HK-2 (cell line): ENCODE results near the gene EEF1A2.

Experiments
- DNase-seq: peaks from one replicate; pipeline ENCODE4 v3.0.0-alpha.2; 2018; ENCODE audit not compliant: unreplicated experiment

Gene EEF1A2

GRCh38 chr20:63452341-63452740 lies 46.5 kb downstream of the EEF1A2 start:
- no peak for DNase-seq

DNA sequence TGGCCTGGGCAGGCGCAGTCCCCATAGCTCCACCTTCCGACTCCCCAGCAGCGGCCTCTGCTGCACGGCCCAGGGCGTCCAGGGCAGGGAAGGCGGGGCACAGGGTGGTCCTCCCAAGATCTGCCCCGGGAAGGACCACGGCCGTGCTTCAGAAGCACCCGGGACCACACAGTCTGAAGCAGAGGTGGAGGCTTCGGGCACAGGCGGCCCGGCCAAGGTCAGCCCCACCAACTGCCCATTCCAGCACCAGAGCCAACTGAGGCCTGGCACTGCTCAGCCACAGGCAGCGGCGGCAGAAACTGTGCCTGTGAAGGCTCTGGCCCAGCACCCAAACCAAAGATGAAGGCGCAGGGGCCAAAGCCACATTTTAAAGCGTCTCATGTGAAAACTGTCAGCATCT lies 47.1 kb downstream of the EEF1A2 start:
- DNase-seq, result no peak

- no peak for DNase-seq
Observed at GRCh38 chr20:63449796-63450730, 48.8 kb downstream of the EEF1A2 start.

DNA sequence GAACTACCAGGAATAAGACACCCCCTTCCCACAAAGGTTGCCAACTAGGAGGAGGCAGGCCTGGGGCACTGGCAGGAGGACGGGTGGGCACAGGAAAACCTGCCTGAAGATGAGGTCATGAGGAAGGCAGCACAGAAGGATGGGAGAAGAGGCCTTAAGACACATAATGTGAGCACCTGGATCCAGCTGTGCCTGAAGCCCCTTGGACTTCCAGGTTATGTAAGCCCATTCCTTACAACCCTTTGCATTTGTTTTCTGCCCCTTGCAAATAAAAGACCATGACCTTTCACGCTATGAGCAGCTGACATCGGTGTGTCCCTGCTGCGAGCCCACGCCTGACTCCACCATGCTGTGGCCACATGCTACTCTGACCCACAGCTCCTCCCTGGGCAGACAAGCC lies 49.9 kb downstream of the EEF1A2 start:
- DNase-seq, result no peak

DNA sequence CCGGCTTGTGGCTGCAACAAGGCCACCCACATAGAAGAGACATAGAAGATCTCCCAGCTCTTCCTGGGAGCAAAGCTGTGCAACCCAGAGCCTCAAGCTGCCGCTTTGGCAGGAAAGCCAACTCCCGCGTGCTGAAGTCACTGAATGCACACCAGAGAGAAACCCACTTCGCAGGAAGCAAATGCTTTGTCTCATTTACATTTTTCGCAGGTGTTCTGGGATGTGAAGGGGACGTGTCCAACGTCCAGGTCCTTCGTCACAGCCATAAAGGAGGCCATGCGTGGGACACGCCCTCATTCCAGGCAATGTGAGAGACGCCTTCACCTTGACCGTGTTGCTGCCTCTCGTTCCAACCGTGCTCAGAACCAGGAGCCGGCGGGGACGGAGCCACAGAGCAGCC lies 50.9 kb downstream of the EEF1A2 start:
- DNase-seq, result no peak

DNA sequence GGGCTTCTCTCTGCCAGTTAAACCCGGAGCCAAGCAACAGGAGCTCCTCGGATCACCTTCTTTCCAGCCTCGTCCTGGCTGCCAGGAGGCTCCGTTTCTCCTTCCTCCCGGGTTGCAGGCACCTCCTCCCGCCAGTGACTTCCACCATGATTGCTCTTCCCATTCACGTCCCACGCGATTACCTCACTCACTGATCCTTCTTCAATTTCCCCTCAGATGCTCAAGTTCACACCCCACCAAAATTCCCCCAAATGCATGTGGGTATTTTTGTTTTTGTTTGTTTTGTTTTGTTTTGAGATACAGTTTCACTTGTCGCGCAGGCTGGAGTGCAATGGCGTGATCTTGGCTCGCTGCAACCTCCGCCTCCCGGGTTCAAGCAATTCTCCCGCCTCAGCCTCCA lies 51.6 kb downstream of the EEF1A2 start:
- no peak for DNase-seq

DNA sequence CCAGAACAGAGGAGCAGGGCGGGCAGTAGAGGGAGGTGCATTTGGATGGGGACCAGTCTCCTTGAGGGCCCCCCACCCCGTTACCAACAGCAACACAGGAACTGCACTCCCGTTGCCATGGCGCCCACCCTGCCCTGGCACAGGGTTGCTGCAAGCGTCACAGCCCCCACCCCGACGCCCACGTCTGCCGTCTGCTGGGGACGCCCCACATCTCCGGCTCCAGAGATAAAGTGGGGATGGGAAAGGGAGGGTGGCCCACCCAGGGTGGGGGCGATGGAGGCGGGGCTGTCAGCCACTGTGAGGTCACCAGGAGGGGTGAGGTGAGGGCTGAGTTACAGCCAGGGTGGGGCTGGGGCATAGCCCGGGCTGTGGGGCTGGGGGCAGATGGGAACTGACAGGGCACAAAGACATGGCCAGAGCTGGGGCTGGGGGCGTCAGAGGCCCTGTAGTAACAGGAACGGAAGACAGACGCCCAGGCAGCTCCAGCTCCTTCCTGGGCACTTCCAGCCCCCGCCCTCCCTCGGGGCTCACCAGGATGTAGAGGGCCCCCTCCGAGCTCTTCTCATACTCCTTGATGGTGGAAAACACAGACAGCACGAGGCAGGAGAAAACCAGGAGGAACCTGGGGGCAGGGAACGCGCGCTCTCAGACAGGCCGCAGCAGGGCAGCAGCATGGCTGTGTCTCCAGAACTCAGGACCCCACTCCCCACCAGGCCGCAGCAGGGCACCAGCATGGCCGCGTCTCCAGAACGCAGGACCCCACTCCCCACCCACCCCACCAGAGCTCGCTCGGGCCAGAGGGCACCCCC lies 52.5 kb downstream of the EEF1A2 start:
- DNase-seq, result no peak

GRCh38 chr20:63445075-63445734 lies 53.7 kb downstream of the EEF1A2 start:
- DNase-seq, result no peak

DNA sequence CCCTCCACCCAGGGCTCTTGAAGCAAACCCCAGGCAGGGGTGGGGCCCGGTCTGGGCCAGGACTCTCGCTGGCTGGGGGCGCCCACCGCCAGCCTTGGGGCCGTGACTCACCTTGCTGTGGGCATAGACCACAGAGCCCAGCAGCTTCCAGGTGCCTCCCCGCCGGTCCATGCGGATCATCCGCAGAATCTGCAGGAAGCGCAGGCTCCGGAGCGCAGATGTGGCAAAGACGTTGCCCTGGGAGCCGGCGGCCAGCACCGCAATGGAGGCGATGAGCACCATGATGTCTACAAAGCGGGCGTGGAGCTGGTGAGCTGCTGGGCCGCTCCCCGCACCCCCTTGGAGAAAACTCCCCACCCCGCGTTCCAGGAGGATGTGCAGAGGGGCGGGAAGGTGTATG lies 54.3 kb downstream of the EEF1A2 start:
- no peak for DNase-seq

DNA sequence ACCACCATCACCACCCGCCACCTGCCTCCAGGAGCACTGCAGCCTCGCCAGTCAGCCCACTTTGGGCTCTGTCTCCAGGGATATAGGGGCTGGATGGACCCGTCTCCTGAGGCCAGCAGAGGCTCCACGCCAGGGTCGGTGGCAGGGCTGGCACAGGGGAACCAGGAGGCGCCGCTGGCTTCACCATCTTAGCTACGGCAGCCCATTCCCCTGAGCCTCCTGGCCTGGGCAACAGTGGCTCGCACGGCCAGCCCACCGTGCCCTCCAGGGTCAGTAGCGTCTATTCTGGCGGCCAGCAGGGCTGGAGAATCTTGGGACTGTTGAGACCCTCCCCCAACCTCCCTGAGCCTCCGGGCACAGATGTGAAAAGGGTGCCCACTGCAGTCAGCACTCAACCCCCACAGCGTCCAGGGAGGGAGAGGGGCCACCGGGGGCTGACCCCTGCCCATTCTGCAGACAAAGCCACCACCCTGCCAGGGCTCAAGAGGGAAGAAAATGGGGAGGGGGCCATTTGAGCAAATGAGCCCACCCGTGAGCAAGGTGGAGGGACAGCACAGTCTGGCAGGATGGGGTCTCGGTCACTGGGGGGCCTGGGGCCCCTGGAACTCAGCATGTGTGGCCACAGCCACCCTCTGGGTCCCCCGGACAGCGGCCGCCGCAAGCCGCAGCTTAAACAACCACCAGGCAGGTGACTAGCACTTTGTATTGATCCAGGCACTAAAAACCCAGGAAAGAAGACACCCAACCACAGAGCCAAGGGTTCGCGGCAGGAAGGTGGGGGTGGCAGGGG lies 55.1 kb downstream of the EEF1A2 start:
- no peak for DNase-seq

GRCh38 chr20:63442100-63442493 lies 56.8 kb downstream of the EEF1A2 start:
- DNase-seq, result peak; percentile 71

DNA sequence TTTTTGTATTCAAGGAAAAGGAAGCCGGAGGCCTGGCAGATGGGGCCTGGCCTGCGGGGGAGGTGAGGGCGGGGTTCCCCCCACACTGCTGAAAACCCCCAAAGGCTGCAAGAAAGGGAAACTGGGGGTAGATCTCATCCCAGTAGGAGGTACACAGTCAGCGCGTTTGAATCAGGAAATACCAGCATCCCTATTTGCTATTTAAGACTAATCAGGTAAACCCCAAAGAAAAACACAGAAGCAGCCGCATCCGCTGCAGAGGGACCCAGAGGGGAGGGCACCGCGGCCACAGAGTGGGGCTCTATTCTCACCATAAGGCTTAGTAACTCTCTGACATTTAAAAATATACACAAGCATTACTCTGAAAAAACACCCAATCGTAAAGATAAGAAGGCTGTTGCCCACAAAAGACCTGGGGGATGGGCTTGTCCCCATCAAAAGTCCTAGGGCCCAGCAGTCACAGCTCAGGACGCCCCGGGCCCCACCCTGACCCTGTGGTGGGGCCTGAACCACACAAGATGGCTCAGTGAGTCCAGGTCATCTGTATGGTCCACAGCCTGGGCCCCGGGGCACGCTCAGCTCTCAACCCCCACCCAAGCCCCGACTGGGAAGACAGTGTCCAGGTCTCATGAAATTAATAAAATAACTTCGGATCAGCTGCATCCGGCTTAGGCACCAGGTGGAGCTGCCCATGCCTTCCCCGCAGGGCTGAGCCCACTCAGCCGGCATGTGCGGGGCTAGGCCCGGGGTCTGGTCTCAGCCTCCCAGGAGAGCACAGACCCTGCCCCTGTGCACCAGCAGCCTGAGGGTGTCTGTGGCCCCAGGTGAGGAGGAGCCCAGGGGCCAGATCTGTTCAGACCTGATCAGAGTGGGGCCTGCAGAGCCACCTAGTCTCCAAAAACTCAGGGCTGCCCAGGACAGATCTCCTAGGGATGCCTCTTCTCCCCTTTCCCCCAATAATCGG lies 57.5 kb downstream of the EEF1A2 start:
- no peak for DNase-seq

GRCh38 chr20:63440366-63440955 lies 58.4 kb downstream of the EEF1A2 start:
- DNase-seq, result no peak

DNA sequence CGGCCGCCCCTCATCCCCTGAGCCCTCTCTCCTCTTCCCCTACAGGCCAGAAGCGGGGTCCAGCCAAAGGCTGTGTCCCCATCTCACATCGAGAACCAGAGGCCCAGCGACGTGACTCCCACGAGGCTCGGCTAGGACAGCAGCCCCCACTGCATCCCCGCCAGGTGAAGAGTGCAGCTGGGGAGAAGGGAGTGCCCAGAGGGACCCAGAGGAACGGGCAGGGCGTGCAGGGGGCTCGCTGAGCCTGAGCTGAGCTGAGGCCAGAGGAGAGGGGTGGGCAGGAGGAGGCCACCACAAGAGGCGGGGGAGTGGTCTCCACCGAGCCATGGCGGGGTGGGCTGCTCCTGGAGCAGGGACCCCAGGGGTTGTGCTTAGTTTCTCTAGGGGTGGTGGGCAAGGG lies 59.0 kb downstream of the EEF1A2 start:
- DNase-seq, result no peak

GRCh38 chr20:63438121-63438520 lies 60.8 kb downstream of the EEF1A2 start:
- no peak for DNase-seq
